ENCODE results near the gene PRKG1. TPM values are rescaled to one million over a fixed set of nuclear protein-coding genes. Genes with fewer than 3 reads are reported as not detected.
"Not testable (repeated sequence)": the region's sequence is repeated elsewhere in the genome, so short reads cannot be mapped to it uniquely, and the experiment has no call there.

Gene PRKG1
- total and polyA plus RNA-seq, 12 donors = 3.8 to 48.1 (median 29.9) TPM

GRCh38 chr10:52032681-52033629, 958.7 kb downstream of the PRKG1 start:
- Histone ChIP-seq H3K27me3 (no peaks in the 10 kb centered on the region), H3K4me1 (no peaks in the 10 kb centered on the region), H3K36me3 (no peaks in the 10 kb centered on the region), H3K9me3 (no peaks in the 10 kb centered on the region), H3K27ac (no peak overlapping the region), H3K4me3 (no peak overlapping the region)
- ATAC-seq (no peak), DNase-seq (no peak)
- 67 to 68% methylated on average over 6 of the region's 6 CpGs for WGBS, 2 donors
- no peak for TF ChIP-seq CTCF (IDR thresholded peaks at IDR 0.05)
- intact Hi-C loops (cut with DNase I) = no loop called here

GRCh38 chr10:52039002-52039793, 964.9 kb downstream of the PRKG1 start:
- DNase-seq; H3K4me1 ChIP-seq; H3K36me3 ChIP-seq; H3K27me3 ChIP-seq; ATAC-seq; H3K27ac ChIP-seq; H3K4me3 ChIP-seq; intact Hi-C loops (cut with DNase I); H3K9me3 ChIP-seq: not testable (repeated sequence)
- 82 to 89% methylated on average over 12 to 15 of the region's 15 CpGs for WGBS, 2 donors

GRCh38 chr10:52040486-52040885, 966.2 kb downstream of the PRKG1 start:
- no peaks in the 10 kb centered on the region for H3K4me1 ChIP-seq
- H3K4me3 ChIP-seq = no peak overlapping the region
- no peaks in the 10 kb centered on the region for H3K36me3 ChIP-seq
- no peaks in the 10 kb centered on the region for H3K9me3 ChIP-seq
- 22 to 55% methylated on average over 2 of the region's 2 CpGs for WGBS, 2 donors
- DNase-seq (no peak), ATAC-seq (no peak)
- no peaks in the 10 kb centered on the region for H3K27me3 ChIP-seq
- intact Hi-C loops (cut with DNase I) = no loop called here
- TF ChIP-seq CTCF (IDR thresholded peaks at IDR 0.05) = no peak
- no peak overlapping the region for H3K27ac ChIP-seq

GRCh38 chr10:52043811-52044210, 969.5 kb downstream of the PRKG1 start:
- no peak for TF ChIP-seq CTCF (IDR thresholded peaks at IDR 0.05)
- no peak for ATAC-seq
- intact Hi-C loops (cut with DNase I) = no loop called here

More at GRCh38 chr10:52043811-52044210, 969.5 kb downstream of the PRKG1 start:
- Histone ChIP-seq H3K4me1 (peaks cover 0 to 5% (median 0%) of the 10 kb centered on the region in 9 donors), H3K27ac (no peak overlapping the region), H3K36me3 (no peaks in the 10 kb centered on the region), H3K27me3 (no peaks in the 10 kb centered on the region), H3K4me3 (no peak overlapping the region), H3K9me3 (no peaks in the 10 kb centered on the region)
- DNase-seq = no peak
